ENCODE results near the gene ANXA6. TPM values are rescaled to one million over a fixed set of nuclear protein-coding genes. Genes with fewer than 3 reads are reported as not detected.

The ANXA6 gene
- total and polyA plus RNA-seq, 10 of the 15 experiments (the other 5 are each of a cell fraction or from before 2014, with no cell fraction given), result 44.0 to 571 (median 465) TPM

GRCh38 chr5:151183456-151184245, 26.1 kb upstream of the ANXA6 start (continued):
- TF ChIP-seq MEF2A (IDR thresholded peaks at IDR 0.05; ENCODE audit: insufficient read depth, low read depth, low read length), result no peak

GRCh38 chr5:151182976-151183375, 25.4 kb upstream of the ANXA6 start:
- no peak for TF ChIP-seq CTCF (IDR thresholded peaks at IDR 0.05 in 2 of 3, conservative IDR thresholded peaks at IDR 0.05 in 1 of 3; ENCODE audit: control insufficient read depth in 2 of 3, extremely low read depth in 1 of 3, insufficient read depth in 1 of 3, low read depth in 3 of 3, low read length in 3 of 3)
- POLR2A ChIA-PET, result no interaction called here

More at GRCh38 chr5:151182976-151183375, 25.4 kb upstream of the ANXA6 start:
- no peak for DNase-seq (ENCODE audit: low read depth, low spot score)
- H4K20me1 ChIP-seq (ENCODE audit: control insufficient read depth, insufficient read depth), result no peaks in the 10 kb centered on the region
- in situ Hi-C loops (cut with MboI), result no loop called here
- SMC1A ChIA-PET (ENCODE audit: uncharacterized antibody, unreplicated experiment), result interaction anchor here (0.8 to 2.2 kb wide), 4 partner anchors 9 to 68 kb away, joined by 4 to 9 read pairs (median 4); no protein-coding TSS in a partner anchor
- no TSS peak for BruUV-seq (replicated peaks)
- intact Hi-C loops (cut with micrococcal nuclease; ENCODE audit: unreplicated experiment), result no loop called here
- CTCF ChIA-PET, result interaction anchor here (1.0 to 1.7 kb wide), 2 partner anchors 16 to 18 kb away, joined by 3 to 4 read pairs; no protein-coding TSS in a partner anchor
- RAD21 ChIA-PET (ENCODE audit: unreplicated experiment), result interaction anchor here (1.5 kb wide), 1 partner anchor 18 kb away, joined by 4 read pairs; no protein-coding TSS in a partner anchor
- H3K4me1 ChIP-seq (ENCODE audit: control insufficient read depth, insufficient read depth, low read length), result no peaks in the 10 kb centered on the region
- WGBS (ENCODE audit: insufficient coverage, insufficient replicate concordance, low lambda C conversion rate, missing lambda C conversion rate), result 98% methylated on average over 8 of the region's 8 CpGs
- no peak overlapping the region for H3K4me2 ChIP-seq (ENCODE audit: control insufficient read depth, insufficient read depth)
- ATAC-seq, result no peak
- peaks cover 25 to 26% of the 10 kb centered on the region in 2 experiments for H3K36me3 ChIP-seq (ENCODE audit: control insufficient read depth in 2 of 2, insufficient read depth in 2 of 2, low read length in 1 of 2)
- FAIRE-seq, result no peak
- H3K27ac ChIP-seq (ENCODE audit: control insufficient read depth, insufficient read depth), result no peak overlapping the region
- no peak overlapping the region for H3K4me3 ChIP-seq
- no peaks in the 10 kb centered on the region for H3K79me2 ChIP-seq (ENCODE audit: control insufficient read depth, insufficient read depth, low read length)
- no peaks in the 10 kb centered on the region for H3K9me3 ChIP-seq (replicated peaks; ENCODE audit: control insufficient read depth, insufficient read depth, low read length)
- H3K9ac ChIP-seq (ENCODE audit: control insufficient read depth, insufficient read depth, low read length), result no peak overlapping the region
- H2AFZ ChIP-seq (ENCODE audit: control insufficient read depth, low read depth, low read length), result no peak overlapping the region
- no peaks in the 10 kb centered on the region for H3K27me3 ChIP-seq (replicated peaks in 1 of 2; ENCODE audit: control insufficient read depth in 2 of 2, insufficient read depth in 2 of 2, low read length in 1 of 2)
